ENCODE results near the gene TXNL1. TPM values are rescaled to one million over a fixed set of nuclear protein-coding genes. Genes with fewer than 3 reads are reported as not detected.

TXNL1 gene
- total RNA-seq, 4 donors from 2014 or later = 36.0 to 72.7 (median 51.2) TPM

- TF ChIP-seq CTCF (IDR thresholded peaks at IDR 0.05; ENCODE audit: low read depth) = no peak
Measured at GRCh38 chr18:56632070-56633022, 6.0 kb downstream of the TXNL1 start.

DNA sequence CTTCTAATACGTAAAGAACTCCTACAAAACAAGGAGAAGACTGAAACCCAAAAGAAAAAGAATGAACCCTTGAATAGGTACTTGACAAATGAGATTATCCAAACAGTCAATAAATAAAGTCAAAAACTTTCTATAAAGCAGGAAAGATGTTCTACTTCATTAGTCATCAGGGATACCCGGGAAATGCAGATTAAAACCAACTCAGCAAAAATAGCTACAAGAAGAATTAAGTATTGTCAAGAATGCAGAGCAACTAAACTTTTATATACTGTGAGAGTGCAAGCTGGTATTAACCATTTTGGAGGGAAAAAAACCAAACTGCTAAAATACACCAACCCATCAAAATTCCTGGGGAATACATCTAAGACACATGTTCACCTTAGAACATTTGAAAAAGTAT, 10.4 kb downstream of the TXNL1 start:
- TF ChIP-seq CTCF (IDR thresholded peaks at IDR 0.05; ENCODE audit: low read depth) = no peak

- TF ChIP-seq CTCF (IDR thresholded peaks at IDR 0.05; ENCODE audit: low read depth) = no peak
Measured at GRCh38 chr18:56615738-56616520, 22.5 kb downstream of the TXNL1 start.

DNA sequence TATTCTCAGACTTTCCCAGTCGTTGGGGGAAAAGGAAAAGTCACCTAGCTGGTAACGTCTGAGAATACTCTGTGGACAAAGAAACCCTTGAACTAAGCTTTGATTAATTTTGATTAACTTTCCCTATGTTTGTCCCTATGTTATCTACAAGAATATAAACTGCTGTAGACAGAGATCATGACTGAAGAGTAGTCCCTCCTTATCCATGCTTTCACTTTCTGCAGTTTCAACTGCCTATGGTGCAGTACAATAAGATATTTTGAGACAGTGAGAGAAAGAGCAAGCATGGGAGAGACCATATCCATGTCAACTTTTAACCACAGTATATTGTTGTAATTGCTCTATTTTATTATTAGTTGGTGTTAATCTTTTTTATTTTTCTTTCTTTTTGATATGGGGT, 31.8 kb downstream of the TXNL1 start:
- no peak for TF ChIP-seq CTCF (IDR thresholded peaks at IDR 0.05; ENCODE audit: low read depth)

DNA sequence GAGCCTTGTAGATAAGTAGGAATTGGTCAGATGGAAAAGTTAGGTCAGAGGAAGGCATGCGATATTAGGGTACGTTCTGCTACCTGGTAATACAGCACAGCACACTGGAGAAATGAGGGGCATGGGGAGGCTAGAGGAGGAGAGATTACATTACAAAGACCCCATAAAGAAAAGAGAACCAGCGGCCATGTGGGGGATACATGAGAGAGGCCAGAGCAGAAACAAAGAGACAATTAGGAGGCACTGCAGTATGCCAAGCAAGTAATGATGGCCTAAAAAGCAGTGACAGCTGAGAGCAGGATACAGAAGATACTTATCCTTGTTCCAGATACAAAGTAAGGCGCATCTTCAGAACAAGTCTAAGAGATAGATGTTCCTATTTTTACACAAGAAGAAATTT, 40.0 kb downstream of the TXNL1 start:
- no peak for TF ChIP-seq CTCF (IDR thresholded peaks at IDR 0.05; ENCODE audit: low read depth)

DNA sequence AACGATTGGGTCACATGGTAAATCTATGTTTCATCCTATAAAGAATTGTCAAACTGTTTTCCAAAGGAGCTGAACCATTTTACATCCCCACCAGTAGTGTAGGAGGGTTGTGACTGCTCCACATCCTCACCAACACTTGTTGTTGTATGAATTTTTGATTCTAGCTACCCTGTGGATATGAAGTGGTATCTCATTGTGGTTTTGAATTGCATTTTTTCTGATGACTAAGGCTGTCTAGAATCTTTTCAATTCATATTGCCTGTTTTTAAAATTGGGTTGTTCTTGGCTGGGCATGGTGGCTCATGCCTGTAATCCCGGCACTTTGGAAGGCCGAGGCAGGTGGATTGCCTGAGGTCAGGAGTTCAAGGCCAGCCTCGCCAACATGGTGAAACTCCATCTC, 44.5 kb downstream of the TXNL1 start:
- TF ChIP-seq CTCF (IDR thresholded peaks at IDR 0.05; ENCODE audit: low read depth) = no peak

DNA sequence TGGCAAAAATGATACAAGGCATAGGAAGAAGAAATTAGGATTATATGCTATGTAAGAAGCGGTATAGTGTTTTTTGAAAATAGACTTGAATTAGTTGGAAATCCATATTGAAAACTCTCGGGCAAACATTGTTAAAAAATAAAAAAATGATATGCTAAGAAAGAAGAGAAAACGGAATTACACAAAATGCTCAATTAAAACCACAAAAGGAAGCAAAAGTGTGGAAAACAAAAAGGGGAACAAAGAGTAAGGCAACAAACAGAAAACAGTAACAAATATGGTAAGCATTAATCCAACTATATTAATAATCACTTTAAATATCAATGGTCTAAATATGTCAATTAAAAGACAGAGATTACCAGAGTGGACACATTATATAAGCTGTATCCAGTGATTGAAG, 58.4 kb downstream of the TXNL1 start:
- no peak for TF ChIP-seq CTCF (IDR thresholded peaks at IDR 0.05; ENCODE audit: low read depth)

All from subcutaneous adipose tissue (tissue), 4 donors.